ENCODE data around the gene HSH2D. TPM values are rescaled to one million over a fixed set of nuclear protein-coding genes. Genes with fewer than 3 reads are reported as not detected.

Gene HSH2D
- total and polyA plus RNA-seq, 10 of the 15 experiments (the other 5 are each of a cell fraction or from before 2014, with no cell fraction given) = 22.0 to 145 (median 89.3) TPM

DNA sequence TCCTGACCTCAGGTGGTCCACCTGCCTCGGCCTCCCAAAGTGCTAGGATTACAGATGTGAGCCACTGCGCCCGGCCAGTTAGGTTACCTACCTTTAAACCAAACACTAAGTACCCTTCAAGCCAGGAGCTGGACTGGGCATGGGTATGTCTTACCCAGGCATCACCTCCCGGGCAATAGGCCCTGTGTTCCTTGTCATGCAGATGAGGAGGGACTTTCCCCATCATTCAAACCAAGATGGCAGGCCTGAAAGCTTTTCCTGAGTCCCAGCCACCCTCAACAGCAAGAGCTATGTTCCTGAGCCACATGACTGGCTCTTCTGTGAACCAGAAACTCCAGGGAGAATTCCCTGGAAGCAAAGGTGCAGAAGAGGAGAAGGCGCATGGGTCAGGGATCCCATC is 22.3 kb upstream of the HSH2D start:
- RAD21 ChIA-PET (ENCODE audit: unreplicated experiment) = interaction anchor here (0.7 to 0.9 kb wide), 2 partner anchors 23 to 37 kb away, joined by 3 read pairs; no protein-coding TSS in a partner anchor
- peaks cover 52% of the 10 kb centered on the region for H3K79me2 ChIP-seq (ENCODE audit: control insufficient read depth, insufficient read depth, low read length)
- DNase-seq (ENCODE audit: low read depth, low spot score) (no peak), FAIRE-seq (no peak), ATAC-seq (no peak)
- H3K27ac ChIP-seq (ENCODE audit: control insufficient read depth, insufficient read depth) = peak overlapping the region; percentile 100
- H3K9ac ChIP-seq (ENCODE audit: control insufficient read depth, insufficient read depth, low read length) = no peak overlapping the region; the same call in 1 of the 2 replicates
- TF ChIP-seq ZNF384 (IDR thresholded peaks at IDR 0.05; ENCODE audit: borderline replicate concordance, low read depth, low read length) (no peak), YY1 (IDR thresholded peaks at IDR 0.05; ENCODE audit: low read depth, low read length) (0 out of 2 replicates have a peak, but pooled peaks have one; percentile 23)
- H3K27me3 ChIP-seq (replicated peaks in 1 of 2; ENCODE audit: control insufficient read depth in 2 of 2, insufficient read depth in 2 of 2, low read length in 1 of 2) = no peaks in the 10 kb centered on the region
- no peaks in the 10 kb centered on the region for H4K20me1 ChIP-seq (ENCODE audit: control insufficient read depth, insufficient read depth)
- peaks cover 47 to 52% of the 10 kb centered on the region in 2 experiments for H3K36me3 ChIP-seq (ENCODE audit: control insufficient read depth in 2 of 2, insufficient read depth in 2 of 2, low read length in 1 of 2)
- CTCF ChIA-PET = interaction anchor here (0.7 to 6.8 kb wide), 2 partner anchors 22 to 48 kb away, joined by 3 to 111 read pairs; partner anchors contain the start of gene HSH2D
- no peak overlapping the region for H2AFZ ChIP-seq (ENCODE audit: control insufficient read depth, low read depth, low read length)
- H3K4me2 ChIP-seq (ENCODE audit: control insufficient read depth, insufficient read depth) = peak overlapping the region; percentile 35; the same call in 1 of the 2 replicates
- intact Hi-C loops (cut with micrococcal nuclease; ENCODE audit: unreplicated experiment) = no loop called here
- no TSS peak for BruUV-seq (replicated peaks)
- no peaks in the 10 kb centered on the region for H3K9me3 ChIP-seq (replicated peaks; ENCODE audit: control insufficient read depth, insufficient read depth, low read length)
- no peak overlapping the region for H3K4me3 ChIP-seq
- in situ Hi-C loops (cut with MboI) = no loop called here
- WGBS (ENCODE audit: insufficient coverage, insufficient replicate concordance, low lambda C conversion rate, missing lambda C conversion rate) = 92% methylated on average over 5 of the region's 5 CpGs
- SMC1A ChIA-PET (ENCODE audit: uncharacterized antibody, unreplicated experiment) = interaction anchor here (0.7 to 8.6 kb wide), 3 partner anchors 8 to 41 kb away, joined by 3 to 135 read pairs (median 3); partner anchors contain the start of gene HSH2D
- peaks cover 48% of the 10 kb centered on the region for H3K4me1 ChIP-seq (ENCODE audit: control insufficient read depth, insufficient read depth, low read length)
- POLR2A ChIA-PET = interaction anchor here (2.4 to 11.3 kb wide), 3 partner anchors 14 to 23 kb away, joined by 6 to 174 read pairs (median 28); partner anchors contain the start of gene HSH2D

DNA sequence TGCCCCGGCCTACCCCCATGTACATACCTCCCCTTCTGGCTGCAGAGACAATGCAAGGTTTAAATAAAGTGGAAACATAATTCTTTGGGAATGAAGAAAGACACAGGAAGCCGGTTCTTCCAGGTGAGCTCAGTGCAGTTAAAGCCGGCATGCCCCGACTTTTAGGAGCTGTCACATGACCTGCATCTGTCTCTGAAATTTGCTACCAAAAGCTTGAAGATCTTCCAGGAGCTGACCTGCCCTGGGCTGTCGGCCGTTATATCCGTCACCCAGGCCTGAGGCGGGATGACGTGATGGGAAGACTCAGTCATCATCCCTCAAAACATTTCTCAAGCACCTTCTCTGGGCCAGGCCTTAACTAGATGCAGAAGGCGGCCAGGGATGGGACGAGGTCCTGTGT is 21.5 kb upstream of the HSH2D start:
- Histone ChIP-seq H3K9ac (ENCODE audit: control insufficient read depth, insufficient read depth, low read length) (no peak overlapping the region), H3K9me3 (replicated peaks; ENCODE audit: control insufficient read depth, insufficient read depth, low read length) (no peaks in the 10 kb centered on the region), H3K4me1 (ENCODE audit: control insufficient read depth, insufficient read depth, low read length) (peaks cover 41% of the 10 kb centered on the region), H3K27me3 (replicated peaks in 1 of 2; ENCODE audit: control insufficient read depth in 2 of 2, insufficient read depth in 2 of 2, low read length in 1 of 2) (no peaks in the 10 kb centered on the region), H4K20me1 (ENCODE audit: control insufficient read depth, insufficient read depth) (no peaks in the 10 kb centered on the region), H3K36me3 (ENCODE audit: control insufficient read depth in 2 of 2, insufficient read depth in 2 of 2, low read length in 1 of 2) (peaks cover 51 to 52% of the 10 kb centered on the region in 2 experiments), H3K27ac (ENCODE audit: control insufficient read depth, insufficient read depth) (no peak overlapping the region), H3K4me3 (no peak overlapping the region), H3K4me2 (ENCODE audit: control insufficient read depth, insufficient read depth) (no peak overlapping the region), H2AFZ (ENCODE audit: control insufficient read depth, low read depth, low read length) (no peak overlapping the region), H3K79me2 (ENCODE audit: control insufficient read depth, insufficient read depth, low read length) (peaks cover 44% of the 10 kb centered on the region)
- ChIA-PET RAD21 (ENCODE audit: unreplicated experiment) (no interaction called here), POLR2A (interaction anchor here (2.5 kb wide), 1 partner anchor 22 kb away, joined by 6 read pairs; the partner anchor contains the start of gene HSH2D), CTCF (no interaction called here), SMC1A (ENCODE audit: uncharacterized antibody, unreplicated experiment) (interaction anchor here (1.0 to 8.6 kb wide), 2 partner anchors 9 to 25 kb away, joined by 3 to 135 read pairs; partner anchors contain the start of gene HSH2D)
- BruUV-seq (replicated peaks) = no TSS peak
- intact Hi-C loops (cut with micrococcal nuclease; ENCODE audit: unreplicated experiment) (no loop called here), in situ Hi-C loops (cut with MboI) (no loop called here)
- WGBS (ENCODE audit: insufficient coverage, insufficient replicate concordance, low lambda C conversion rate, missing lambda C conversion rate) = 96% methylated on average over 11 of the region's 11 CpGs
- DNase-seq (ENCODE audit: low read depth, low spot score) (no peak), ATAC-seq (no peak), FAIRE-seq (no peak)
- TF ChIP-seq MXI1 (IDR thresholded peaks at IDR 0.05; ENCODE audit: low read depth, low read length) (no peak), ATF7 (IDR thresholded peaks at IDR 0.05; ENCODE audit: low read depth) (no peak), SP1 (IDR thresholded peaks at IDR 0.05; ENCODE audit: low read depth, low read length) (no peak), SUPT20H (IDR thresholded peaks at IDR 0.05; ENCODE audit: borderline replicate concordance, control insufficient read depth, low read depth, low read length) (no peak)
- TF ChIP-seq, protein P1, sequence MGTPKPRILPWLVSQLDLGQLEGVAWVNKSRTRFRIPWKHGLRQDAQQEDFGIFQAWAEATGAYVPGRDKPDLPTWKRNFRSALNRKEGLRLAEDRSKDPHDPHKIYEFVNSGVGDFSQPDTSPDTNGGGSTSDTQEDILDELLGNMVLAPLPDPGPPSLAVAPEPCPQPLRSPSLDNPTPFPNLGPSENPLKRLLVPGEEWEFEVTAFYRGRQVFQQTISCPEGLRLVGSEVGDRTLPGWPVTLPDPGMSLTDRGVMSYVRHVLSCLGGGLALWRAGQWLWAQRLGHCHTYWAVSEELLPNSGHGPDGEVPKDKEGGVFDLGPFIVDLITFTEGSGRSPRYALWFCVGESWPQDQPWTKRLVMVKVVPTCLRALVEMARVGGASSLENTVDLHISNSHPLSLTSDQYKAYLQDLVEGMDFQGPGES (IDR thresholded peaks at IDR 0.05) = no peak
- TF ChIP-seq, protein P2, sequence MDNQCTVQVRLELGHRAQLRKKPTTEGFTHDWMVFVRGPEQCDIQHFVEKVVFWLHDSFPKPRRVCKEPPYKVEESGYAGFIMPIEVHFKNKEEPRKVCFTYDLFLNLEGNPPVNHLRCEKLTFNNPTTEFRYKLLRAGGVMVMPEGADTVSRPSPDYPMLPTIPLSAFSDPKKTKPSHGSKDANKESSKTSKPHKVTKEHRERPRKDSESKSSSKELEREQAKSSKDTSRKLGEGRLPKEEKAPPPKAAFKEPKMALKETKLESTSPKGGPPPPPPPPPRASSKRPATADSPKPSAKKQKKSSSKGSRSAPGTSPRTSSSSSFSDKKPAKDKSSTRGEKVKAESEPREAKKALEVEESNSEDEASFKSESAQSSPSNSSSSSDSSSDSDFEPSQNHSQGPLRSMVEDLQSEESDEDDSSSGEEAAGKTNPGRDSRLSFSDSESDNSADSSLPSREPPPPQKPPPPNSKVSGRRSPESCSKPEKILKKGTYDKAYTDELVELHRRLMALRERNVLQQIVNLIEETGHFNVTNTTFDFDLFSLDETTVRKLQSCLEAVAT (IDR thresholded peaks at IDR 0.05) = no peak
- TF ChIP-seq, protein P3, sequence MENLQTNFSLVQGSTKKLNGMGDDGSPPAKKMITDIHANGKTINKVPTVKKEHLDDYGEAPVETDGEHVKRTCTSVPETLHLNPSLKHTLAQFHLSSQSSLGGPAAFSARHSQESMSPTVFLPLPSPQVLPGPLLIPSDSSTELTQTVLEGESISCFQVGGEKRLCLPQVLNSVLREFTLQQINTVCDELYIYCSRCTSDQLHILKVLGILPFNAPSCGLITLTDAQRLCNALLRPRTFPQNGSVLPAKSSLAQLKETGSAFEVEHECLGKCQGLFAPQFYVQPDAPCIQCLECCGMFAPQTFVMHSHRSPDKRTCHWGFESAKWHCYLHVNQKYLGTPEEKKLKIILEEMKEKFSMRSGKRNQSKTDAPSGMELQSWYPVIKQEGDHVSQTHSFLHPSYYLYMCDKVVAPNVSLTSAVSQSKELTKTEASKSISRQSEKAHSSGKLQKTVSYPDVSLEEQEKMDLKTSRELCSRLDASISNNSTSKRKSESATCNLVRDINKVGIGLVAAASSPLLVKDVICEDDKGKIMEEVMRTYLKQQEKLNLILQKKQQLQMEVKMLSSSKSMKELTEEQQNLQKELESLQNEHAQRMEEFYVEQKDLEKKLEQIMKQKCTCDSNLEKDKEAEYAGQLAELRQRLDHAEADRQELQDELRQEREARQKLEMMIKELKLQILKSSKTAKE (IDR thresholded peaks at IDR 0.05; ENCODE audit: low read depth, poor library complexity, severe bottlenecking) = no peak
